IMR-90 (cell line): ENCODE results near the gene PDE6A.

ENCODE experiments used
- CEBPB ChIP-seq: IDR thresholded peaks from 2 replicates; pipeline ENCODE4 v1.6.1; 2012; ENCODE audit warnings: low read depth, low read length, improper control_type of control experiment
- CHD1 ChIP-seq: IDR thresholded peaks from 2 replicates; pipeline ENCODE4 v1.6.1; 2012; ENCODE audit warnings: low read depth, low read length, improper control_type of control experiment
- MAFK ChIP-seq: IDR thresholded peaks from 2 replicates; pipeline ENCODE4 v1.6.1; 2012; ENCODE audit warnings: low read depth, low read length, improper control_type of control experiment
- MXI1 ChIP-seq: IDR thresholded peaks from 2 replicates; pipeline ENCODE4 v1.6.1; 2012; ENCODE audit warnings: low read depth, mild to moderate bottlenecking, low read length, moderate library complexity, borderline replicate concordance
- POLR2A ChIP-seq: IDR thresholded peaks from 2 replicates; pipeline ENCODE4 v1.6.1; 2012; ENCODE audit warnings: mild to moderate bottlenecking, low read depth, low read length
- RFX5 ChIP-seq: IDR thresholded peaks from 2 replicates; pipeline ENCODE4 v1.8.0; 2012; ENCODE audit warnings: low read depth, mild to moderate bottlenecking, low read length, moderate library complexity
- SMC3 ChIP-seq: fragments of 150-350 bp; IDR thresholded peaks from 2 replicates; pipeline ENCODE4 v1.6.1; 2016; ENCODE audit warnings: low read depth, mild to moderate bottlenecking, antibody characterized with exemption, low read length, moderate library complexity
- TF ChIP-seq, protein P1 (sequence below): conservative IDR thresholded peaks from 2 replicates; pipeline ENCODE4 v1.5.1; 2012; ENCODE audit warnings: mild to moderate bottlenecking, low read depth, low read length, improper control_type of control experiment
- TF ChIP-seq, protein P2 (sequence below): fragments of 150-350 bp; IDR thresholded peaks from 2 replicates; pipeline ENCODE4 v1.6.1; 2016; ENCODE audit warnings: low read depth, mild to moderate bottlenecking, low read length, moderate library complexity, borderline replicate concordance

DNA sequence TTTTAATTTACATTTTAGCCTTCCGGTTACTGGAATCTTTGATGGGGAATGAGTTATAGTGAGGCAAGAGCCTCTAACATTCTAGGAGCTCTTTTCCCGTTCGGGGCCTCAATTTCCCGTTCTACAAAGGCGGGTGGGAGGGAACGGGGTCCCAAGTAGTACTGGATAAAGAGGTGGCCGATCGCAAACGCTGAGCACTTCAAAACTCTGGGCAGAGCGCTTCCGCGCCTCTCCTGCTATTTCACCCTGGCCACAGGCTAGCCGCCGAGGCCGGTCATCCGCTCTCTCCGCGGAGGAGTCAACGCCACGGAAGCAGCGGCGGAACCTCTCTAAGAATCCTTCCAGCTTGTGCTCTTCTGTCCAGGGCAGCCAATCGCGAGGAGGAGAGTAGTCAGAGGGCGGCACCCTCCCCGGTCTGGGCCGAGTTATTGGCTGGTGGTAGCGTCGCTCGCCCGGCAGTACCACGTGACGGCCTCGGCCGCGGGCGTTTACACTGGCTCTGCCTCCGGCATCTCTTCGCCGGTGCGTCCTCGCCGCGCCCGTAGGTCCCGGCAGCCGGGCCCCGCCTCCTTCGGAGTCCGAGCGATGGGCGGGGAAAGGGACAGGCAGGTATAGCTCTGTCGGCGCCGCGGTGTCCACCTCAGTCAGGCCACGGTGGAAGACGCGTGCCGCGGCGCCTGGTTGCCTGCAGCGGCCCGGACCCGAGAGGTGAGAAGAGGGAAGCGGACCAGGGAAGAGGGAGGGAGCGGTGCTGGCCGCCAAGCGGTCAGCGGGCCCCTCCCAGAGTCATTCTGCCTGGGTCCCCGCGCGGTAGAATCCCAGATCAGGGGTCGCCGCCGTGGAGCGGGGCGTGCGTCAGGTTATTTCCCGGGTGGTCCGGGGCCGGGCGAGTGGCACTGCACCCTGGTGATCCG lies 15.9 kb upstream of the PDE6A start, which contains the start of gene SLC26A2:
- TF ChIP-seq CHD1 (no peak), POLR2A (peak; percentile 89), MAFK (no peak), MXI1 (peak; percentile 71; the same call in 1 of the 2 replicates), RFX5 (no peak), CEBPB (no peak), SMC3 (no peak)
- TF ChIP-seq, protein P1, sequence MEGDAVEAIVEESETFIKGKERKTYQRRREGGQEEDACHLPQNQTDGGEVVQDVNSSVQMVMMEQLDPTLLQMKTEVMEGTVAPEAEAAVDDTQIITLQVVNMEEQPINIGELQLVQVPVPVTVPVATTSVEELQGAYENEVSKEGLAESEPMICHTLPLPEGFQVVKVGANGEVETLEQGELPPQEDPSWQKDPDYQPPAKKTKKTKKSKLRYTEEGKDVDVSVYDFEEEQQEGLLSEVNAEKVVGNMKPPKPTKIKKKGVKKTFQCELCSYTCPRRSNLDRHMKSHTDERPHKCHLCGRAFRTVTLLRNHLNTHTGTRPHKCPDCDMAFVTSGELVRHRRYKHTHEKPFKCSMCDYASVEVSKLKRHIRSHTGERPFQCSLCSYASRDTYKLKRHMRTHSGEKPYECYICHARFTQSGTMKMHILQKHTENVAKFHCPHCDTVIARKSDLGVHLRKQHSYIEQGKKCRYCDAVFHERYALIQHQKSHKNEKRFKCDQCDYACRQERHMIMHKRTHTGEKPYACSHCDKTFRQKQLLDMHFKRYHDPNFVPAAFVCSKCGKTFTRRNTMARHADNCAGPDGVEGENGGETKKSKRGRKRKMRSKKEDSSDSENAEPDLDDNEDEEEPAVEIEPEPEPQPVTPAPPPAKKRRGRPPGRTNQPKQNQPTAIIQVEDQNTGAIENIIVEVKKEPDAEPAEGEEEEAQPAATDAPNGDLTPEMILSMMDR, result no peak
- TF ChIP-seq, protein P2, sequence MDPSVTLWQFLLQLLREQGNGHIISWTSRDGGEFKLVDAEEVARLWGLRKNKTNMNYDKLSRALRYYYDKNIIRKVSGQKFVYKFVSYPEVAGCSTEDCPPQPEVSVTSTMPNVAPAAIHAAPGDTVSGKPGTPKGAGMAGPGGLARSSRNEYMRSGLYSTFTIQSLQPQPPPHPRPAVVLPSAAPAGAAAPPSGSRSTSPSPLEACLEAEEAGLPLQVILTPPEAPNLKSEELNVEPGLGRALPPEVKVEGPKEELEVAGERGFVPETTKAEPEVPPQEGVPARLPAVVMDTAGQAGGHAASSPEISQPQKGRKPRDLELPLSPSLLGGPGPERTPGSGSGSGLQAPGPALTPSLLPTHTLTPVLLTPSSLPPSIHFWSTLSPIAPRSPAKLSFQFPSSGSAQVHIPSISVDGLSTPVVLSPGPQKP, result no peak
